ENCODE measurements around the gene ATP1B2.

- no peak for TF ChIP-seq EZH2 (IDR thresholded peaks at IDR 0.05; ENCODE audit: borderline replicate concordance, low read length)
- TF ChIP-seq CTCF (conservative IDR thresholded peaks at IDR 0.05 in 1 of 2, IDR thresholded peaks at IDR 0.05 in 1 of 2; ENCODE audit: extremely low read depth in 1 of 2, insufficient read depth in 1 of 2, low read depth in 1 of 2, low read length in 2 of 2): peak; percentile 61 to 77
These were observed 18.2 kb upstream of the ATP1B2 start for GRCh38 chr17:7632492-7632894.
